Esophagus squamous epithelium (tissue), 5 donors: ENCODE data around the gene NFYB. TPM values are rescaled to one million over a fixed set of nuclear protein-coding genes. Genes with fewer than 3 reads are reported as not detected.

Source experiments
- DNase-seq: peaks from one replicate; lab custom pipeline; 2025; lab: John Stamatoyannopoulos, UW
- H3K27ac ChIP-seq, 4 donors: fragments of 200-600 bp; sonication (generic); one replicate each; pipeline ENCODE4 v1.5.1; 2016 to 2019; ENCODE audit warnings: mild to moderate bottlenecking in 1 of 4
- H3K27me3 ChIP-seq, 4 donors: fragments of 200-600 bp; sonication (generic); 1 replicate in 3 of 4; 2 replicates in 1 of 4; pipeline versions ENCODE4 v1.5.1 to v1.6.0; 2017 to 2021; ENCODE audit warnings: antibody characterized with exemption in 1 of 4
- H3K36me3 ChIP-seq, 3 donors: fragments of 200-600 bp; sonication (generic); one replicate each; pipeline ENCODE4 v1.5.1; 2016 to 2019
- H3K4me1 ChIP-seq, 3 donors: fragments of 200-600 bp; sonication (generic); one replicate each; pipeline ENCODE4 v1.5.1; 2017 to 2019
- H3K4me3 ChIP-seq, 4 donors: fragments of 200-600 bp; sonication (generic); 1 replicate in 3 of 4; 2 replicates in 1 of 4; pipeline ENCODE4 v1.5.1; 2016 to 2019; ENCODE audit warnings: mild to moderate bottlenecking in 2 of 4, moderate library complexity in 1 of 4
- H3K9me3 ChIP-seq, 3 donors: fragments of 200-600 bp; sonication (generic); one replicate each; pipeline ENCODE4 v1.5.1; 2016 to 2019
- CTCF ChIP-seq, 6 experiments: fragments of 450-650 bp in 4 of 6; fragments of 200-600 bp in 2 of 6; sonication (generic) in 2 of 6; IDR thresholded peaks; one replicate each; pipeline ENCODE4 v1.5.1; 2016 to 2019; ENCODE audit warnings: antibody characterized with exemption in 6 of 6, mild to moderate bottlenecking in 4 of 6, moderate library complexity in 4 of 6
- POLR2A ChIP-seq, 4 donors: fragments of 450-650 bp; IDR thresholded peaks; one replicate each; pipeline ENCODE4 v1.6.1; 2017; ENCODE audit warnings: antibody characterized with exemption in 4 of 4, mild to moderate bottlenecking in 4 of 4, moderate library complexity in 3 of 4
- WGBS, 2 donors: methylation state at CpG; one replicate each; pipeline ENCODE4 v1.1.5; 2018; 5-methylcytosine and 5-hydroxymethylcytosine counted together
- intact Hi-C: fragments of 100-400 bp; cut with DNase I; formaldehyde crosslinking; loops from one replicate; pipeline ENCODE4 v1.15.0; 2022
- total RNA-seq, 4 donors: library from RNA; depleted of rRNA; stranded (reverse); fragments of >200 nt; gene quantifications; one replicate each; pipeline ENCODE4 v1.1.0, GENCODE V29; 2016
- donor health status: DM: yes; HTN: yes; CAD: no.

Gene NFYB
- total RNA-seq = 10 to 100 TPM in 3 of 4 donors, 1 to 10 TPM in 1; 8.1 to 31.5 (median 12.9) TPM

GRCh38 chr12:104137902-104138796 lies at the start of gene NFYB:
Gene NFYB (minus strand): TSS chr12:104138210. CDS start chr12:104135453, 2,757 bp downstream.
- H3K36me3 ChIP-seq = peaks cover 0 to 9% (median 0%) of the 10 kb centered on the region in 3 donors
- intact Hi-C loops = no loop called here
- H3K27me3 ChIP-seq = no peaks in the 10 kb centered on the region
- no peaks in the 10 kb centered on the region for H3K9me3 ChIP-seq
- 24 to 25% methylated on average over 15 to 17 of the region's 111 CpGs for WGBS, 2 donors
- H3K4me1 ChIP-seq = peaks cover 14 to 40% (median 17%) of the 10 kb centered on the region in 3 donors
- no peak for TF ChIP-seq CTCF (IDR thresholded peaks at IDR 0.05)
- peak in 2 of 4 donors; percentile 28 to 72 for TF ChIP-seq POLR2A (IDR thresholded peaks at IDR 0.05)
- peak within 1 kb of the TSS; percentile 83 to 98 (median 96) for H3K27ac ChIP-seq
- peak within 1 kb of the TSS; percentile 63 to 88 (median 77) for H3K4me3 ChIP-seq
- DNase-seq = peak; percentile 85

GRCh38 chr12:104187446-104188155 lies 49.6 kb upstream of the NFYB start:
- TF ChIP-seq CTCF (IDR thresholded peaks at IDR 0.05) = no peak
- no peak for TF ChIP-seq POLR2A (IDR thresholded peaks at IDR 0.05)
- peaks cover 0 to 2% (median 1%) of the 10 kb centered on the region in 3 donors for H3K4me1 ChIP-seq
- 93 to 95% methylated on average over 13 to 18 of the region's 18 CpGs for WGBS, 2 donors
- DNase-seq = no peak
- H3K4me3 ChIP-seq = no peak overlapping the region
- peaks cover 0 to 8% (median 0%) of the 10 kb centered on the region in 3 donors for H3K9me3 ChIP-seq
- intact Hi-C loops = no loop called here
- H3K36me3 ChIP-seq = no peaks in the 10 kb centered on the region
- H3K27me3 ChIP-seq = no peaks in the 10 kb centered on the region
- H3K27ac ChIP-seq = no peak overlapping the region

GRCh38 chr12:104183443-104183842 lies 45.4 kb upstream of the NFYB start:
- Histone ChIP-seq H3K36me3 (no peaks in the 10 kb centered on the region), H3K4me1 (peaks cover 0 to 34% (median 13%) of the 10 kb centered on the region in 3 donors), H3K4me3 (no peak overlapping the region), H3K27ac (peak overlapping the region in 2 of 4 donors; percentile 67 to 83), H3K9me3 (peaks cover 0 to 8% (median 0%) of the 10 kb centered on the region in 3 donors), H3K27me3 (no peaks in the 10 kb centered on the region)
- WGBS, 2 donors = 91 to 94% methylated on average over 1 to 3 of the region's 3 CpGs
- no peak for DNase-seq
- intact Hi-C loops = no loop called here
- TF ChIP-seq CTCF (IDR thresholded peaks at IDR 0.05) = no peak
- TF ChIP-seq POLR2A (IDR thresholded peaks at IDR 0.05) = no peak

- no peak for DNase-seq
- Histone ChIP-seq H3K4me3 (no peak overlapping the region), H3K36me3 (no peaks in the 10 kb centered on the region), H3K27ac (peak overlapping the region; percentile 26 to 83 (median 70)), H3K9me3 (peaks cover 0 to 8% (median 0%) of the 10 kb centered on the region in 3 donors), H3K27me3 (no peaks in the 10 kb centered on the region), H3K4me1 (peaks cover 0 to 41% (median 20%) of the 10 kb centered on the region in 3 donors)
- TF ChIP-seq CTCF (IDR thresholded peaks at IDR 0.05) (no peak), POLR2A (IDR thresholded peaks at IDR 0.05) (no peak)
- intact Hi-C loops = no loop called here
- WGBS, 2 donors = 83 to 86% methylated on average over 5 of the region's 5 CpGs
Measured at GRCh38 chr12:104182621-104183378, 44.8 kb upstream of the NFYB start.
